DMS 273 (cell line): ENCODE measurements around the gene LRRC37A.
A peak's percentile ranks its signal among the peaks of the same experiment; 100 is the strongest.
"Not testable (repeated sequence)": the region's sequence is repeated elsewhere in the genome, so short reads cannot be mapped to it uniquely, and the experiment has no call there.

Experiments used
- DNase-seq: peaks from one replicate; lab custom pipeline; 2025; ENCODE audit not compliant: unreplicated experiment; lab: John Stamatoyannopoulos, UW

The LRRC37A gene

GRCh38 chr17:46286764-46287221 lies 8.1 kb upstream of the LRRC37A start:
- DNase-seq: peak; percentile 96

- not testable (repeated sequence) for DNase-seq
Measured at GRCh38 chr17:46287587-46287986, 7.3 kb upstream of the LRRC37A start.

- not testable (repeated sequence) for DNase-seq
Measured at GRCh38 chr17:46290906-46291546, 3.9 kb upstream of the LRRC37A start.

GRCh38 chr17:46291618-46292017 lies 3.3 kb upstream of the LRRC37A start:
- DNase-seq: not testable (repeated sequence)

GRCh38 chr17:46341220-46341619 lies 46.3 kb downstream of the LRRC37A start:
- DNase-seq: not testable (repeated sequence)

GRCh38 chr17:46342131-46342530 lies 47.2 kb downstream of the LRRC37A start:
- DNase-seq: not testable (repeated sequence)

- DNase-seq: not testable (repeated sequence)
Measured at GRCh38 chr17:46348345-46348744, 53.4 kb downstream of the LRRC37A start.

DNA sequence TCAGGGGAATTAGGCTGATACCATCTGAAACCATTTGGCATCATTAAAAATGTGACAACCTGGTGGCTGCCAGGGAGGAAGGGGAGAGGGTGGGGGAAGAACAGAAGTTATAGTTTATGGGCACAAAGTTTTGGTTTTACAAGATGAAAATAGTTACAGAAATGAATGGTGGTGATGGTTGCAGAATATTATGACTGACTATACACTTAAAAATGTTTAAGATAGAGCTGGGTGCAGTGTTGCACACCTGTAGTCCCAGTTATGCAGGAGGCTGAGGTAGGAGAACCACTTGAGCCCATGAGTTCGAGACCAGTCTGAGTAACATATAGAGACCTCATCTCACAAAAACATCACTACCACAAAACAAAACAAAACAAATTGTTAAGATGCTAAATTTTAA lies 54.1 kb downstream of the LRRC37A start:
- DNase-seq: not testable (repeated sequence)

DNA sequence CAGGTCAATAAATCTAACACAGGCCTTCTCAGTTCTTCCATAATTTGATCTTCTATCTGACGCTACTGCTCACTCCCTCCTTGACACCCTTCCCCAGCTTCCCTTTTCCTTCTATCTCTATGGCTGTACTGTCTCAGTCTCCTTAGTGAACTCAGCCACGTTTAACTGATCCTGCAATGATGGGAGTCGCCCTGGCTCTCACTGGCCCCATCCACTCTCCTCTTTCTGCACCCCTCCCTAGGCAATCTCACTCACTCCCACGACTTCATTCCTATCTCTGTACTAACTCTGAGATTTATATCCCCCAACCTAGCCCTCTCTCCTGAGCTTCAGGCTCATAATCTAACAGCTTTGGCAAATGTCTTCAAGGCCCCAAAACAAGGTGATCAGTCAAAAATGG lies 58.9 kb downstream of the LRRC37A start:
- DNase-seq: not testable (repeated sequence)

- DNase-seq: not testable (repeated sequence)
Measured at GRCh38 chr17:46361145-46361735, 66.3 kb downstream of the LRRC37A start.

DNA sequence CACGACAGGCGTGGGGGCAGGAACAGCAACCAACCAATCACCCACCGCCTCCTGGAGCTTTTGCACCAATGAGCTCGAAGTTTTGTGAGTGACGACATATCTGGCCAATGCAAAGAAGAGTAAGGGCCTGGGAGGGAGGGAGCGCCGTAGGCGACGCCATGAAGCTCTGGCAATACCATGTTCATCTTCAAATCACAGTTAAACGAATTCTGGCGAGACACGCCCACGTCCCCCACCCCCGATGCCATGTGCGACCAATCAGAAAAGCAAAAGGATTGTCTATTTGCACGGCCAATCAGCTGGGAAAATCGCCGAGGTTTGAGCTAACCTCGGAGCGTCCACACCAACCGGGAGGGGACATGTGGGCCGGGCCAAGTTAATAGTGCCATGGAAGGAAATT lies 66.8 kb downstream of the LRRC37A start, which contains the start of gene ARL17B:
TSS of gene ARL17B (minus strand) at position 12 of the 400 bp plus-strand sequence. CDS start 3,369 bp downstream, outside the sequence.
- DNase-seq: not testable (repeated sequence)

- not testable (repeated sequence) for DNase-seq
Measured at GRCh38 chr17:46367520-46367919, 72.6 kb downstream of the LRRC37A start.

DNA sequence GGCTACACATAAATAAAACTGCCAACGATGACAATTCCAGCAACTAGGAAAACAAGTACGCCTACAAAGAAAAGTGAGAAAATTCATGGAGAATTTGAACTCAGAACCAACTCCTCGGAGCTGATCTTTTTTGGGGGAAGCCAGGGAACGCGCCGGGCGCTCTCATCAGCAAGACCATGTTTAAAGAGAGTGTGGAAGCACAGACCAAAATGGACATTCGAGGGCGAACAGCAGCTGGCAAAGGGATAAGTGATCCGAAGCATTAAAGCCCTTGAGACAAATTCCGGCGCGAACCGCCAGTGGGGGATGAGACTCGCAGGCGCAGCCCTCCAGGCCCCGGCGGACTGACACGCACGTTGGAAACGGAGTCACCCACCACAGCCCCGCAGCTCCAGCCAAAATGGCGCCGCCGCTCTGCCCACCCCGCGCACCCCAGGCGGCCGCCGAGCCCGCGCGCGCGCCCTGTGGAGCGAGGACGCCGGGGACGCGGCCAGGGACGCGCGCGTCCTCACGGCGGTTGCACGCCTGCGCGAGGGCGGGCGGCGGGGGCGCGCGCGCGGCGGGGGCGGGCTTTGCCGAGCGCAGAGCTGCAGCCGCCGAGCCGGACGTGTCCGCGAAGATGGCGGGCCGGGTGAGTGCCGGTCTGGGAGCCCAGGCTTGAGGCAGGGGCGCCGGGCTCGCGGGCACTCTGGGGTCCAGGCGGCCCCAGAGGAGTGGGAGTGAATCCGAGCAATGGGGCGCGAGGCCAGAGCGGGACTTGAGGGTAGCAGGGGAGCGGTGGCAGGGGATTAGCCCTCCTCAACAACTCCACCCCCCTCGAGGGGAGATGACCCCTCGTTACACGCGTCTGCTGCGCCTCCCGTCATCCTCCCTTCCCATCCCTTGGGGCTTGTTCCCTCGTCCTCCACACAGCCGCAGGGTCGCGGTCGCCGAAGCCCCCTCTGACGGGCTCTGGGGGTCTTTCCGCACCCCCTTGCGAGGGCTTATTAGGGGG lies 77.6 kb downstream of the LRRC37A start:
- DNase-seq: not testable (repeated sequence)

DNA sequence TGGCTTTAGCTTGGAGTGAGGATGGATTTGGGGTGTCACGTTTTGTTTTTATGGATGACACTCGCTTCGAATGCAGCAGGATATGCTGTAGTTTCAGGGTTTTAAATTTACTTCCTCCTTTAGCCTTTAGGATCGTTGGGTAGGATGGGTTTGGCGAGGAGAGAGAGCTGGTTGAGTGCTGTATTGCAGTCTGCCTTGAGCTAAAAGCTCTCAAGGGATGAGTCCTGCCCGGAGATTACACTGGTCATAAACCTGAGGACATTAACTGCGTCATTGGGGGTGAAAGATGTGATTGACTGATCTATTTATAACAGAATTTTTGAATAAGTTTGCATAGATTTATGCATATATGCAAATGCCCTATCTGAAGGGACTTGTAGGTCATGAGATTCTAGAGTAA lies 78.5 kb downstream of the LRRC37A start:
- not testable (repeated sequence) for DNase-seq

DNA sequence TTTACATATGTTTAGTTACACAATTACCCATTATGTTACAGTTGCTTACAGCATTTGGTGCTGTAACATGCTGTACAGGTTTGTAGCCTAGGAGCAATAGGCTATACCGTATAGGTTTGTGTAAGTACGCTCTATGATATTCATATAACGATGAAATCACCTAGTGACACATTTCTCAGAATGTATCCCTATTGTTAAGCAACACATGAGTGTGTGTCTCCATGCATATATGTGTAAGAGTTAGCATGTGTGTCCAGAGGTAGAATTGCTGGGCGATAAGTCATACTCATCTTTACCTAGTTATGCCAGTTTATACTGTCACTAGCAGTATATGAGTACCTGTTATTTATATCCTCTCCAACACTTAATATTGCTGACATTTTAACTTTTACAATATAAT lies 88.2 kb downstream of the LRRC37A start:
- DNase-seq: not testable (repeated sequence)

GRCh38 chr17:46385491-46385890 lies 90.6 kb downstream of the LRRC37A start:
- DNase-seq: not testable (repeated sequence)
